SKM-1 (cell line): ENCODE results near the gene PROSER3.
"Not testable (repeated sequence)": the region's sequence is repeated elsewhere in the genome, so short reads cannot be mapped to it uniquely, and the experiment has no call there.

Source experiments
- DNase-seq: peaks from one replicate; lab custom pipeline; 2025; ENCODE audit not compliant: unreplicated experiment; lab: John Stamatoyannopoulos, UW

PROSER3 gene

GRCh38 chr19:35753634-35754369 lies 4.2 kb upstream of the PROSER3 start:
- no peak for DNase-seq

DNA sequence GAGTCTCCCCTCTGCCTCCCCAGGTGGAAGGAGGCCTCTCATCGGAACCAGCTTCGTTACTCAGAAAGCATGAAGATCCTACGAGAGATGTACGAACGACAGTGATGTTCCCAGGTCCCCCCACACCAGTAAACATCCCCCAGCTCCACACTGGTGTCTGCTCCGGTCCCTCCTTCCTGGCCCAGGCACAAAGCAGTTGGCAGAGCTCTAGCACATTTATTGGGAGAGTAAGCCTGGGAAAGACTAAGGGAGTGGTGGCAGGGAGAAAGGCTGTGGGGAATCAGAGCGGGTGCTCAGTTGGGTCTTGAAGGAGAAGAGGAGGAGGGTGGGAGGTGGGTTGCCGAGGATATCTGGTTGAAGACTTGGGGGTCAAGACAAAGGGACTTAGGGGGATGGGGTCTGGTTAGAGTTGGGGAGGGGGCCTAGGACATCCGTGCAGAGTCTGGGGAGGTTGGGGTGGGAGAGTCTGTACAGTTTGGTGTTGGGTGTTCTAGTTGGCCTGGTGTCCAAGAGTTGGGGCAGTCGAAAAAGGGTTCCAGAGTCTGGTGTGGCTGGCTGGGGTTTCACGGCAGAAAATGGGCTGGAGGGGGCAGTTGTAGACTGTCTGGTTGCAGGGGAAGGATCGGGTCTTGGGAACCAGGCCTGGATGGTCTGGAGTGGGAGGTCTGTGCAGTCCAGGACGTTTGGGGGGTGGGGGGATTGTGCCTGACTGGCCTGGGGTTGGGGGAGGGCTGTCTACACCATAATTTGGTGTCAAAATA lies 3.4 kb upstream of the PROSER3 start:
- DNase-seq = no peak

- DNase-seq = no peak
Measured at GRCh38 chr19:35755131-35755549, 2.8 kb upstream of the PROSER3 start.

GRCh38 chr19:35755550-35756376 lies 2.2 kb upstream of the PROSER3 start:
- DNase-seq = no peak

- DNase-seq = no peak
Measured at GRCh38 chr19:35756377-35757230, 1.4 kb upstream of the PROSER3 start, which contains the start of gene HSPB6. HSPB6 (minus strand) TSS chr19:35757029; CDS start chr19:35757008, 21 bp downstream.

DNA sequence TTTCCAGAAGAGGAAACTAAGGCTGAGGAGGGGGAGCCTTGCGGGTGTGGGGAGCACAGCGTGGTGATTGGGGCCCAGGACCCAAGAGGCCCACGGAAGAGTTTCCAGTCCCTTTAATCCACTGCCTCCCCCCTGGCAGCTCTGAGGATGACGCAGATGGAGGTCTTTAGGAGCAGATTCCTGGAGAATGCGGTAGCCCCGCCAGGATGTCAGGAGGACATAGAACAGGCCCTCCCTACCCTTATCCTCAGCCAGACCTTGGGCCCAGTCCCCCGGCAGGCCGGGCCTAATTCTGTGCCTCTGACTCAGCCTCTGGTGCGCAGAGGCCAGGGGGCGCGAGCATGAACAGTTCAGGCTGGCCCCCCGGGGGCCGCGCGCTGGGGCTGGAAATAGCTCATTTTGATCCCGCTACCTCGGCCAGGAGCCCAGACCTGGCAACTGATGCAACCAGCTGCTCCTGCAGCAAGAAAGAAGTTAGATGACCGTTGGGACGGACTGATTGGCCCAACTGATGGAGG lies 686 bp upstream of the PROSER3 start:
- no peak for DNase-seq

DNA sequence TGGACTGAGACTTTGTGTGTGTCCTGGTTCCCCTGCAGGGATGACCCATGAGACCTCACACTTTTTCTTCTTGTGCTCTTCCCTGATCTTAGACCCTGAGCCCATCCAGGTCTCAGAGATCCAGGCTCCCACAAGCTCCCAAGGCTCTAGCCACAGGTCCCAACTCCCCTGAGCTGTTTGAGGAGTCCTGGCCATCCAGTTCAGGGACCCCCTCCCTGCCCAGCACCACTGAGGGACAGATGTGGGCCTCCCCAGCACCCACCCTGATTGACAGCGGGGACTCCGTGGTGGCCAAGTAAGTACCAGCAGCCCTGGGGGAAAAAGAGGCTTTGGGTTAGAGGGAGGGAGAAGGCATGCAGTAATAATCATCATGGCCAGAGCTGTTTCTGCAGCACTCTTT lies 1.7 kb downstream of the PROSER3 start:
- DNase-seq = no peak

GRCh38 chr19:35760711-35761349 lies 2.9 kb downstream of the PROSER3 start:
- DNase-seq = no peak

DNA sequence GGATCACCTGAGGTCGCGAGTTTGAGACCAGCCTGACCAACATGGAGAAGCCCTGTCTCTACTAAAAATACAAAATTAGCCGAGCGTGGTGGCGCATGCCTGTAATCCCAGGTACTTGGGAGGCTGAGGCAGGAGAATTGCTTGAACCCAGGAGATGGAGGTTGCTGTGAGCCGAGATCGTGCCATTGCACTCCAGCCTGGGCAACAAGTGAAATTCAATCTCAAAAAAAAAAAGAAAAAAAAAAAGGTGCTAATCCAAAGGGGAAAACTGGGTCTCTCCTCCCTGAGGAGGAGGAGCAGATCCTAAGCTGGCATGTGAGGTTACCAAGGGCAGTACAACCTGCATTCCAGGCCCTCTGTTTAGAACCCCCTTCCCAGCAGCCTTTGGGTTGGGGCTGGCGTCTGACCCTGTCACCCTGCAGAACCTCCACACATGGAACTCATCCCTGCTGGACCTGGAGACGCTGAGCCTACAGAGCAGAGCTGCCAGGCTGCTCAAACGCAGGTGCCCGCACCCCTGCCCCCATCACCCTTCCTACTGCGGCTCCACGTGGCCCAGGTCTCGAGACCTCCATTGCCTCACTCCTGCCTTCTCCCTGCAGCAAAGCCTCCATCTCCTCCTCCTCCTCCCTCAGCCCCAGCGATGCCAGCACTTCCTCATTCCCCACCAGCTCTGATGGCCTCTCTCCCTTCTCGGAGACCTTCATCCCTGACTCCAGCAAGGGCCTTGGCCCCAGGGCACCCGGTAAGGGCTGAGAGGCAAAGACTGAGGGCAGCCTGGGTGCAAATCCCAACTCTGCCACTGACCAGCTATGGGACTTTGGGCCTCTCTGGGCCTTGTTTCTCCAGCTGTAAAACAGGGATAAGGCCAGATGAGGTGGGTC lies 6.7 kb downstream of the PROSER3 start:
- no peak for DNase-seq

DNA sequence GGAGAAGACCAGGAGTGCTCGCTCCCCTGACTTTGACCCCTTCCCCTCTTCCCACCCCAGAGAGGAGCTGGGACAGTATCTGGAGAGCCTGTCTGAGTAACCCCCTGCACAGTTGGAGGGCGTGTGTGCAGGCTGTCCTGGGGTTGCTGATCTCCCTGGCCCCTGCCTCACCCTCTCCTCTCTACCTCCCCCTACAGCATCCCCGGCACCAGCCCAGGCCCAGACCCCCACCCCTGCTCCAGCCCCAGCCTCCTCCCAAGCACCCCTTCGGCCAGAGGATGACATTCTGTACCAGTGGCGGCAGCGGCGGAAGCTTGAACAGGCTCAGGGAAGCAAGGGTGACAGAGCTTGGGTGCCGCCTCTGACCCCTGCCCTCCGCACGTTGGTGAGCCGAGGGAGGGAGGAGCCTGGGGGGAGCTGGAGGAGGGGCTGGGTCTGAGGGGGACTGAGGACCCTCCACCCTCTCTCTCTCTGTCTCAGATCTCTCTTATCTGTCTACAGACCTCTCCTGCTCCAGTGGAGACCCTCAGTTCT lies 8.7 kb downstream of the PROSER3 start:
- DNase-seq = no peak

DNA sequence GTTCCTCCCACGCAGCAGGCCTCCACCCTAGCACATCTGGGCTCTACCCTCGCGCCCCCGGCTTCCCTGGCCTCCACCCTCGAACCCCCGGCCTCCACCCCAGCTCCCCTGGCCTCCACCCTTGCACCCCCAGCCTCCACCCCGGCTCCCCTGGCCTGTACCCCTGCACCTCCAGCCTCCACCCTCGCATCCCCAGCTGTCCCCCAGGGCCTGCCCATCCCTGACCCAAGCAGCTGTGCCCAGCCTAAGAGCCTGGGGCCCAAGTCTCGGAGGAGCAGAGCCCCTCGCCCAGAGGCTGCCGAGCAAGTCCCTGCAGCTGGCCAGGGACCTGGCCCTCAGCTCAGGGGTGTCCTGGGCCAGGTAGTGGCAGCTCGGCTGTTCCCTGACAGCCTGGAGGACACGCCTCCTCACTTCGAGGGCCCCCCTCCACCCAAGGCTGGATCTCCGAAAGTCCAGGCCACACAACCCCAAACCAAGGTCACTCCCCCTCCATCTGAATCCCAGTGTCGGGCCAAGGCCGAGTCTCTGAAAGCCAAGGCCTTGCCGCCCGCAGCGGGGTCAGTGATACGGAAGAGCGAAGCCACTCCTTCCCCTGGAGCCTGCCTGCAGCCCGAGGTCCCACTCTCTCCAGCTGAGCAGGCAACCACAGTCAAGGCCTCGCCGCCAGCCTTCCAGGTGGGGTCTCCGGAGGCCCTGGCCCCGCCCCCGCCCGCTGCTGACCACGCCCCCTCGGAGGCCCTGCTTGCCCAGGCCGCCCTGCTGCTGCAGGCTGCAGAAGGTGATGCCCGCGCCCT lies 9.5 kb downstream of the PROSER3 start:
- DNase-seq = no peak

- DNase-seq = no peak
Measured at GRCh38 chr19:35768082-35768421, 10.1 kb downstream of the PROSER3 start.

- DNase-seq = not testable (repeated sequence)
Measured at GRCh38 chr19:35772362-35772761, 14.4 kb downstream of the PROSER3 start.

- DNase-seq = no peak
Measured at GRCh38 chr19:35773020-35773806, 15.2 kb downstream of the PROSER3 start.

GRCh38 chr19:35774274-35775045 lies 16.5 kb downstream of the PROSER3 start:
- DNase-seq = no peak

- no peak for DNase-seq
Measured at GRCh38 chr19:35775046-35775297, 17.0 kb downstream of the PROSER3 start.
